Liver (tissue), 3 donors: ENCODE measurements around the gene C7orf57.

ENCODE experiments used
- ATF3 ChIP-seq: IDR thresholded peaks from 2 replicates; pipeline ENCODE4 v1.6.1; 2016; ENCODE audit warnings: antibody characterized with exemption
- EGR1 ChIP-seq, 2 donors: IDR thresholded peaks; 2 replicates each; pipeline ENCODE4 v1.6.1; 2016 to 2018; ENCODE audit warnings: antibody characterized with exemption in 2 of 2, low read depth in 2 of 2
- RAD21 ChIP-seq, 2 donors: IDR thresholded peaks; 2 replicates each; pipeline ENCODE4 v1.6.1; 2016; ENCODE audit warnings: antibody characterized with exemption in 2 of 2, mild to moderate bottlenecking in 2 of 2
- RXRA ChIP-seq, 2 donors: IDR thresholded peaks; 2 replicates each; pipeline ENCODE4 v1.6.1; 2017 to 2018; ENCODE audit warnings: antibody characterized with exemption in 2 of 2, mild to moderate bottlenecking in 1 of 2
- SP1 ChIP-seq: IDR thresholded peaks from 2 replicates; pipeline ENCODE4 v1.6.1; 2018; ENCODE audit warnings: antibody characterized with exemption, mild to moderate bottlenecking
- YY1 ChIP-seq: IDR thresholded peaks from 2 replicates; pipeline ENCODE4 v1.6.1; 2016; ENCODE audit warnings: antibody characterized with exemption, mild to moderate bottlenecking
- TF ChIP-seq, protein P1 (sequence below): fragments of 150-350 bp; IDR thresholded peaks from 2 replicates; pipeline ENCODE4 v1.5.1; 2017; ENCODE audit warnings: improper control_type of control experiment, low read depth, low read length; ENCODE audit not compliant: missing input control
- TF ChIP-seq, protein P2 (sequence below): IDR thresholded peaks from 2 replicates; pipeline ENCODE4 v1.6.1; 2016; ENCODE audit warnings: antibody characterized with exemption, mild to moderate bottlenecking
- donor health status: healthy.
- donor health status: healthy.

- TF ChIP-seq, protein P1, sequence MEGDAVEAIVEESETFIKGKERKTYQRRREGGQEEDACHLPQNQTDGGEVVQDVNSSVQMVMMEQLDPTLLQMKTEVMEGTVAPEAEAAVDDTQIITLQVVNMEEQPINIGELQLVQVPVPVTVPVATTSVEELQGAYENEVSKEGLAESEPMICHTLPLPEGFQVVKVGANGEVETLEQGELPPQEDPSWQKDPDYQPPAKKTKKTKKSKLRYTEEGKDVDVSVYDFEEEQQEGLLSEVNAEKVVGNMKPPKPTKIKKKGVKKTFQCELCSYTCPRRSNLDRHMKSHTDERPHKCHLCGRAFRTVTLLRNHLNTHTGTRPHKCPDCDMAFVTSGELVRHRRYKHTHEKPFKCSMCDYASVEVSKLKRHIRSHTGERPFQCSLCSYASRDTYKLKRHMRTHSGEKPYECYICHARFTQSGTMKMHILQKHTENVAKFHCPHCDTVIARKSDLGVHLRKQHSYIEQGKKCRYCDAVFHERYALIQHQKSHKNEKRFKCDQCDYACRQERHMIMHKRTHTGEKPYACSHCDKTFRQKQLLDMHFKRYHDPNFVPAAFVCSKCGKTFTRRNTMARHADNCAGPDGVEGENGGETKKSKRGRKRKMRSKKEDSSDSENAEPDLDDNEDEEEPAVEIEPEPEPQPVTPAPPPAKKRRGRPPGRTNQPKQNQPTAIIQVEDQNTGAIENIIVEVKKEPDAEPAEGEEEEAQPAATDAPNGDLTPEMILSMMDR, result no peak
- TF ChIP-seq RXRA (IDR thresholded peaks at IDR 0.05) (no peak), ATF3 (no peak), SP1 (no peak), YY1 (no peak), EGR1 (IDR thresholded peaks at IDR 0.05; ENCODE audit: low read depth in 2 of 2) (no peak), RAD21 (IDR thresholded peaks at IDR 0.05) (no peak)
- TF ChIP-seq, protein P2, sequence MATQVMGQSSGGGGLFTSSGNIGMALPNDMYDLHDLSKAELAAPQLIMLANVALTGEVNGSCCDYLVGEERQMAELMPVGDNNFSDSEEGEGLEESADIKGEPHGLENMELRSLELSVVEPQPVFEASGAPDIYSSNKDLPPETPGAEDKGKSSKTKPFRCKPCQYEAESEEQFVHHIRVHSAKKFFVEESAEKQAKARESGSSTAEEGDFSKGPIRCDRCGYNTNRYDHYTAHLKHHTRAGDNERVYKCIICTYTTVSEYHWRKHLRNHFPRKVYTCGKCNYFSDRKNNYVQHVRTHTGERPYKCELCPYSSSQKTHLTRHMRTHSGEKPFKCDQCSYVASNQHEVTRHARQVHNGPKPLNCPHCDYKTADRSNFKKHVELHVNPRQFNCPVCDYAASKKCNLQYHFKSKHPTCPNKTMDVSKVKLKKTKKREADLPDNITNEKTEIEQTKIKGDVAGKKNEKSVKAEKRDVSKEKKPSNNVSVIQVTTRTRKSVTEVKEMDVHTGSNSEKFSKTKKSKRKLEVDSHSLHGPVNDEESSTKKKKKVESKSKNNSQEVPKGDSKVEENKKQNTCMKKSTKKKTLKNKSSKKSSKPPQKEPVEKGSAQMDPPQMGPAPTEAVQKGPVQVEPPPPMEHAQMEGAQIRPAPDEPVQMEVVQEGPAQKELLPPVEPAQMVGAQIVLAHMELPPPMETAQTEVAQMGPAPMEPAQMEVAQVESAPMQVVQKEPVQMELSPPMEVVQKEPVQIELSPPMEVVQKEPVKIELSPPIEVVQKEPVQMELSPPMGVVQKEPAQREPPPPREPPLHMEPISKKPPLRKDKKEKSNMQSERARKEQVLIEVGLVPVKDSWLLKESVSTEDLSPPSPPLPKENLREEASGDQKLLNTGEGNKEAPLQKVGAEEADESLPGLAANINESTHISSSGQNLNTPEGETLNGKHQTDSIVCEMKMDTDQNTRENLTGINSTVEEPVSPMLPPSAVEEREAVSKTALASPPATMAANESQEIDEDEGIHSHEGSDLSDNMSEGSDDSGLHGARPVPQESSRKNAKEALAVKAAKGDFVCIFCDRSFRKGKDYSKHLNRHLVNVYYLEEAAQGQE, result no peak
Measured at GRCh38 chr7:47999413-47999812, 35.9 kb upstream of the C7orf57 start.
